ENCODE results near the gene SAMD5. TPM values are rescaled to one million over a fixed set of nuclear protein-coding genes. Genes with fewer than 3 reads are reported as not detected.

SAMD5 gene
- total and polyA plus RNA-seq, 2 experiments from 2014 or later = 0.03 TPM; not detected in 1

DNA sequence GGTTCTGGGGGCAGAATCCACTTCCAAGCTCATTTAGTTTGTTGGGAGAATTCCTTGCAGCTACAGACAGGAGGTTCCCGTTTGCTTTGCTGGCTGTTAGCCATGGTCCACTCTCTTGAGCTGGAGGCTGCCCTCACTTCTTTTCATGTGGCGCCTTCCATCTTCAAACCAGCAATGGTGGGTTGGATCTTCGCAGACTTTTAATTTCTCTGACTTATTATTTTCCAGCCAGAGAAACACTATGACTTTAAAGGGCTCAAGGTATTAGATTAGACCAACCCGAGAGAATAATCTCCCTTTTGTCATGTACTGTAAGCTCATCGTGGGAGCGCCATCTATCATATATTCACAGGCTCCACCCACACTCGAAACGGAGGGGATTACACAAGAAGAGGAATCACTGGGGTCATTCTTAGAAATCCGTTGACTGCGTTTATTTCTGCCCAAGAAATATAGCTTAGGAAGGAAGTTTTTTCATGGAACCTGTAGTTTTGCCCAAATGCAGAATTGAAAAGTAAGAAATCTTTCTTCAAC lies 38.9 kb downstream of the SAMD5 start:
- no peak overlapping the region for H2AFZ ChIP-seq
- ATAC-seq = no peak
- Mint-ChIP-seq H3K4me3 (no peak overlapping the region), H3K9me3 (peaks cover 6% of the 10 kb centered on the region; the same call in 2 of the 3 replicates), H3K27ac (no peak overlapping the region), H3K4me1 (peaks cover 3% of the 10 kb centered on the region; the same call in 2 of the 3 replicates), H3K36me3 (ENCODE audit: low read depth) (peaks cover 2% of the 10 kb centered on the region; the same call in 2 of the 3 replicates), H3K27me3 (ENCODE audit: insufficient read depth, low read depth, poor library complexity) (no peaks in the 10 kb centered on the region)
- TF ChIP-seq, protein P1, sequence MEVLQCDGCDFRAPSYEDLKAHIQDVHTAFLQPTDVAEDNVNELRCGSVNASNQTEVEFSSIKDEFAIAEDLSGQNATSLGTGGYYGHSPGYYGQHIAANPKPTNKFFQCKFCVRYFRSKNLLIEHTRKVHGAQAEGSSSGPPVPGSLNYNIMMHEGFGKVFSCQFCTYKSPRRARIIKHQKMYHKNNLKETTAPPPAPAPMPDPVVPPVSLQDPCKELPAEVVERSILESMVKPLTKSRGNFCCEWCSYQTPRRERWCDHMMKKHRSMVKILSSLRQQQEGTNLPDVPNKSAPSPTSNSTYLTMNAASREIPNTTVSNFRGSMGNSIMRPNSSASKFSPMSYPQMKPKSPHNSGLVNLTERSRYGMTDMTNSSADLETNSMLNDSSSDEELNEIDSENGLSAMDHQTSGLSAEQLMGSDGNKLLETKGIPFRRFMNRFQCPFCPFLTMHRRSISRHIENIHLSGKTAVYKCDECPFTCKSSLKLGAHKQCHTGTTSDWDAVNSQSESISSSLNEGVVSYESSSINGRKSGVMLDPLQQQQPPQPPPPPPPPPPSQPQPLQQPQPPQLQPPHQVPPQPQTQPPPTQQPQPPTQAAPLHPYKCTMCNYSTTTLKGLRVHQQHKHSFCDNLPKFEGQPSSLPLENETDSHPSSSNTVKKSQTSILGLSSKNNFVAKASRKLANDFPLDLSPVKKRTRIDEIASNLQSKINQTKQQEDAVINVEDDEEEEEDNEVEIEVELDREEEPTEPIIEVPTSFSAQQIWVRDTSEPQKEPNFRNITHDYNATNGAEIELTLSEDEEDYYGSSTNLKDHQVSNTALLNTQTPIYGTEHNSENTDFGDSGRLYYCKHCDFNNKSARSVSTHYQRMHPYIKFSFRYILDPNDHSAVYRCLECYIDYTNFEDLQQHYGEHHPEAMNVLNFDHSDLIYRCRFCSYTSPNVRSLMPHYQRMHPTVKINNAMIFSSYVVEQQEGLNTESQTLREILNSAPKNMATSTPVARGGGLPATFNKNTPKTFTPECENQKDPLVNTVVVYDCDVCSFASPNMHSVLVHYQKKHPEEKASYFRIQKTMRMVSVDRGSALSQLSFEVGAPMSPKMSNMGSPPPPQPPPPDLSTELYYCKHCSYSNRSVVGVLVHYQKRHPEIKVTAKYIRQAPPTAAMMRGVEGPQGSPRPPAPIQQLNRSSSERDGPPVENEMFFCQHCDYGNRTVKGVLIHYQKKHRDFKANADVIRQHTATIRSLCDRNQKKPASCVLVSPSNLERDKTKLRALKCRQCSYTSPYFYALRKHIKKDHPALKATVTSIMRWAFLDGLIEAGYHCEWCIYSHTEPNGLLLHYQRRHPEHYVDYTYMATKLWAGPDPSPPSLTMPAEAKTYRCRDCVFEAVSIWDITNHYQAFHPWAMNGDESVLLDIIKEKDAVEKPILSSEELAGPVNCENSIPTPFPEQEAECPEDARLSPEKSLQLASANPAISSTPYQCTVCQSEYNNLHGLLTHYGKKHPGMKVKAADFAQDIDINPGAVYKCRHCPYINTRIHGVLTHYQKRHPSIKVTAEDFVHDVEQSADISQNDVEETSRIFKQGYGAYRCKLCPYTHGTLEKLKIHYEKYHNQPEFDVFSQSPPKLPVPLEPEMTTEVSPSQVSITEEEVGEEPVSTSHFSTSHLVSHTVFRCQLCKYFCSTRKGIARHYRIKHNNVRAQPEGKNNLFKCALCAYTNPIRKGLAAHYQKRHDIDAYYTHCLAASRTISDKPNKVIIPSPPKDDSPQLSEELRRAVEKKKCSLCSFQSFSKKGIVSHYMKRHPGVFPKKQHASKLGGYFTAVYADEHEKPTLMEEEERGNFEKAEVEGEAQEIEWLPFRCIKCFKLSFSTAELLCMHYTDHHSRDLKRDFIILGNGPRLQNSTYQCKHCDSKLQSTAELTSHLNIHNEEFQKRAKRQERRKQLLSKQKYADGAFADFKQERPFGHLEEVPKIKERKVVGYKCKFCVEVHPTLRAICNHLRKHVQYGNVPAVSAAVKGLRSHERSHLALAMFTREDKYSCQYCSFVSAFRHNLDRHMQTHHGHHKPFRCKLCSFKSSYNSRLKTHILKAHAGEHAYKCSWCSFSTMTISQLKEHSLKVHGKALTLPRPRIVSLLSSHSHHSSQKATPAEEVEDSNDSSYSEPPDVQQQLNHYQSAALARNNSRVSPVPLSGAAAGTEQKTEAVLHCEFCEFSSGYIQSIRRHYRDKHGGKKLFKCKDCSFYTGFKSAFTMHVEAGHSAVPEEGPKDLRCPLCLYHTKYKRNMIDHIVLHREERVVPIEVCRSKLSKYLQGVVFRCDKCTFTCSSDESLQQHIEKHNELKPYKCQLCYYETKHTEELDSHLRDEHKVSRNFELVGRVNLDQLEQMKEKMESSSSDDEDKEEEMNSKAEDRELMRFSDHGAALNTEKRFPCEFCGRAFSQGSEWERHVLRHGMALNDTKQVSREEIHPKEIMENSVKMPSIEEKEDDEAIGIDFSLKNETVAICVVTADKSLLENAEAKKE (CRISPR knock-in tag; IDR thresholded peaks at IDR 0.05) = no peak
- TF ChIP-seq, protein P2, sequence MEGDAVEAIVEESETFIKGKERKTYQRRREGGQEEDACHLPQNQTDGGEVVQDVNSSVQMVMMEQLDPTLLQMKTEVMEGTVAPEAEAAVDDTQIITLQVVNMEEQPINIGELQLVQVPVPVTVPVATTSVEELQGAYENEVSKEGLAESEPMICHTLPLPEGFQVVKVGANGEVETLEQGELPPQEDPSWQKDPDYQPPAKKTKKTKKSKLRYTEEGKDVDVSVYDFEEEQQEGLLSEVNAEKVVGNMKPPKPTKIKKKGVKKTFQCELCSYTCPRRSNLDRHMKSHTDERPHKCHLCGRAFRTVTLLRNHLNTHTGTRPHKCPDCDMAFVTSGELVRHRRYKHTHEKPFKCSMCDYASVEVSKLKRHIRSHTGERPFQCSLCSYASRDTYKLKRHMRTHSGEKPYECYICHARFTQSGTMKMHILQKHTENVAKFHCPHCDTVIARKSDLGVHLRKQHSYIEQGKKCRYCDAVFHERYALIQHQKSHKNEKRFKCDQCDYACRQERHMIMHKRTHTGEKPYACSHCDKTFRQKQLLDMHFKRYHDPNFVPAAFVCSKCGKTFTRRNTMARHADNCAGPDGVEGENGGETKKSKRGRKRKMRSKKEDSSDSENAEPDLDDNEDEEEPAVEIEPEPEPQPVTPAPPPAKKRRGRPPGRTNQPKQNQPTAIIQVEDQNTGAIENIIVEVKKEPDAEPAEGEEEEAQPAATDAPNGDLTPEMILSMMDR (conservative IDR thresholded peaks at IDR 0.05; ENCODE audit: low read depth in 2 of 2) = no peak
- TF ChIP-seq EZH2phosphoT487 (IDR thresholded peaks at IDR 0.05; ENCODE audit: unreplicated experiment) (no peak), ZNF331 (CRISPR knock-in tag; IDR thresholded peaks at IDR 0.05; ENCODE audit: low read depth) (no peak), POLR2AphosphoS5 (IDR thresholded peaks at IDR 0.05; ENCODE audit: low read depth) (no peak), EZH2 (IDR thresholded peaks at IDR 0.05; ENCODE audit: low read depth, unreplicated experiment) (no peak), ZNF114 (CRISPR knock-in tag; IDR thresholded peaks at IDR 0.05) (no peak), NANOG (IDR thresholded peaks at IDR 0.05; ENCODE audit: borderline replicate concordance) (no peak)
- TF ChIP-seq, protein P3, sequence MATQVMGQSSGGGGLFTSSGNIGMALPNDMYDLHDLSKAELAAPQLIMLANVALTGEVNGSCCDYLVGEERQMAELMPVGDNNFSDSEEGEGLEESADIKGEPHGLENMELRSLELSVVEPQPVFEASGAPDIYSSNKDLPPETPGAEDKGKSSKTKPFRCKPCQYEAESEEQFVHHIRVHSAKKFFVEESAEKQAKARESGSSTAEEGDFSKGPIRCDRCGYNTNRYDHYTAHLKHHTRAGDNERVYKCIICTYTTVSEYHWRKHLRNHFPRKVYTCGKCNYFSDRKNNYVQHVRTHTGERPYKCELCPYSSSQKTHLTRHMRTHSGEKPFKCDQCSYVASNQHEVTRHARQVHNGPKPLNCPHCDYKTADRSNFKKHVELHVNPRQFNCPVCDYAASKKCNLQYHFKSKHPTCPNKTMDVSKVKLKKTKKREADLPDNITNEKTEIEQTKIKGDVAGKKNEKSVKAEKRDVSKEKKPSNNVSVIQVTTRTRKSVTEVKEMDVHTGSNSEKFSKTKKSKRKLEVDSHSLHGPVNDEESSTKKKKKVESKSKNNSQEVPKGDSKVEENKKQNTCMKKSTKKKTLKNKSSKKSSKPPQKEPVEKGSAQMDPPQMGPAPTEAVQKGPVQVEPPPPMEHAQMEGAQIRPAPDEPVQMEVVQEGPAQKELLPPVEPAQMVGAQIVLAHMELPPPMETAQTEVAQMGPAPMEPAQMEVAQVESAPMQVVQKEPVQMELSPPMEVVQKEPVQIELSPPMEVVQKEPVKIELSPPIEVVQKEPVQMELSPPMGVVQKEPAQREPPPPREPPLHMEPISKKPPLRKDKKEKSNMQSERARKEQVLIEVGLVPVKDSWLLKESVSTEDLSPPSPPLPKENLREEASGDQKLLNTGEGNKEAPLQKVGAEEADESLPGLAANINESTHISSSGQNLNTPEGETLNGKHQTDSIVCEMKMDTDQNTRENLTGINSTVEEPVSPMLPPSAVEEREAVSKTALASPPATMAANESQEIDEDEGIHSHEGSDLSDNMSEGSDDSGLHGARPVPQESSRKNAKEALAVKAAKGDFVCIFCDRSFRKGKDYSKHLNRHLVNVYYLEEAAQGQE (IDR thresholded peaks at IDR 0.05; ENCODE audit: unreplicated experiment) = no peak
- no peaks in the 10 kb centered on the region for H3K9me2 ChIP-seq (ENCODE audit: insufficient read depth)
- H3F3A ChIP-seq (replicated peaks; ENCODE audit: low read depth) = no peaks in the 10 kb centered on the region
- no peaks in the 10 kb centered on the region for H3K79me2 ChIP-seq (replicated peaks; ENCODE audit: insufficient read depth)
- no peaks in the 10 kb centered on the region for H3K27me3 ChIP-seq (ENCODE audit: insufficient read depth)
- no peak overlapping the region for H3K4me3 ChIP-seq
- H3K36me3 ChIP-seq (ENCODE audit: insufficient read depth) = no peaks in the 10 kb centered on the region
- H3K4me2 ChIP-seq = no peak overlapping the region
- no peaks in the 10 kb centered on the region for H4K20me1 ChIP-seq (replicated peaks; ENCODE audit: insufficient read depth)
- peaks cover 4% of the 10 kb centered on the region; the same call in 1 of the 2 replicates for H3K4me1 ChIP-seq (ENCODE audit: insufficient read depth)
- no peak overlapping the region for H3K27ac ChIP-seq (ENCODE audit: low read depth)
- no peak for DNase-seq (ENCODE audit: low spot score)

All from GM23338 (cell line).